H1 (cell line): ENCODE results near the gene CNIH3. TPM values are rescaled to one million over a fixed set of nuclear protein-coding genes. Genes with fewer than 3 reads are reported as not detected.

Experiments
- CBX8 ChIP-seq: fragments of 300-800, 300-1000 bp; sonication (generic); IDR thresholded peaks from 2 replicates; pipeline ENCODE4 v1.7.1; 2016; ENCODE audit warnings: low read depth, low read length, borderline replicate concordance
- CHD2 ChIP-seq: IDR thresholded peaks from 2 replicates; pipeline ENCODE4 v1.6.1; 2012; ENCODE audit warnings: low read length, improper control_type of control experiment
- EGR1 ChIP-seq: IDR thresholded peaks from 2 replicates; pipeline ENCODE4 v1.6.1; 2011; ENCODE audit warnings: low read depth, low read length, borderline replicate concordance
- EZH2 ChIP-seq: fragments of 200-600 bp; sonication (generic); IDR thresholded peaks from 2 replicates; pipeline ENCODE4 v1.7.1; 2012; ENCODE audit warnings: low read depth, mild to moderate bottlenecking, moderate library complexity, low read length, inconsistent platforms; ENCODE audit not compliant: severe bottlenecking
- FOSL1 ChIP-seq: IDR thresholded peaks from 2 replicates; pipeline ENCODE4 v1.6.1; 2011; ENCODE audit warnings: mild to moderate bottlenecking, low read depth, low read length, moderate library complexity; ENCODE audit not compliant: insufficient read depth
- SUZ12 ChIP-seq: fragments of 200-600 bp; sonication (generic); IDR thresholded peaks from 2 replicates; pipeline ENCODE4 v1.6.1; 2012; ENCODE audit warnings: mild to moderate bottlenecking, inconsistent platforms, low read length, moderate library complexity, mixed read lengths
- TEAD4 ChIP-seq: IDR thresholded peaks from 2 replicates; pipeline ENCODE4 v1.6.1; 2012; ENCODE audit warnings: low read depth, low read length, inconsistent platforms, mixed read lengths
- ZNF274 ChIP-seq: IDR thresholded peaks from 2 replicates; pipeline ENCODE4 v1.7.0; 2012; ENCODE audit warnings: low read length, borderline replicate concordance; ENCODE audit errors: extremely low read depth
- polyA plus RNA-seq, 7 experiments: library from polyadenylated mRNA; depleted of rRNA in 3 of 7; stranded (reverse) in 5 of 7; unstranded in 2 of 7; fragments of >200 nt in 5 of 7; fragments of 200-250 nt in 2 of 7; gene quantifications; 1 replicate in 5 of 7; 2 replicates in 1 of 7; 4 replicates in 1 of 7; pipeline versions ENCODE4 v1.2.1 to v1.2.3, GENCODE V29; 2011 to 2013; ENCODE audit warnings: missing spikeins in 2 of 7, mixed read lengths in 2 of 7
- total RNA-seq: library from RNA; stranded (reverse); fragmentation: NEBNext Ultra II Directional; extraction: Animal tissue kit (Norgen Biotek cat#: 25700); gene quantifications from 2 replicates; pipeline ENCODE4 v1.2.1, GENCODE V29; 2021
- TF ChIP-seq, protein P1 (sequence below): fragments of 300-600 bp; sonication (generic); IDR thresholded peaks from 2 replicates; pipeline ENCODE4 v1.7.1; 2012; ENCODE audit warnings: low read length, moderate library complexity, mild to moderate bottlenecking, inconsistent platforms; ENCODE audit not compliant: insufficient replicate concordance
- TF ChIP-seq, protein P2 (sequence below): IDR thresholded peaks from 2 replicates; pipeline ENCODE4 v1.6.1; 2011; ENCODE audit warnings: low read length, improper control_type of control experiment

Gene CNIH3
- total and polyA plus RNA-seq, 2 of the 8 experiments (the other 6 are each of a cell fraction or from before 2014, with no cell fraction given): 3.7 to 5.6 TPM

DNA sequence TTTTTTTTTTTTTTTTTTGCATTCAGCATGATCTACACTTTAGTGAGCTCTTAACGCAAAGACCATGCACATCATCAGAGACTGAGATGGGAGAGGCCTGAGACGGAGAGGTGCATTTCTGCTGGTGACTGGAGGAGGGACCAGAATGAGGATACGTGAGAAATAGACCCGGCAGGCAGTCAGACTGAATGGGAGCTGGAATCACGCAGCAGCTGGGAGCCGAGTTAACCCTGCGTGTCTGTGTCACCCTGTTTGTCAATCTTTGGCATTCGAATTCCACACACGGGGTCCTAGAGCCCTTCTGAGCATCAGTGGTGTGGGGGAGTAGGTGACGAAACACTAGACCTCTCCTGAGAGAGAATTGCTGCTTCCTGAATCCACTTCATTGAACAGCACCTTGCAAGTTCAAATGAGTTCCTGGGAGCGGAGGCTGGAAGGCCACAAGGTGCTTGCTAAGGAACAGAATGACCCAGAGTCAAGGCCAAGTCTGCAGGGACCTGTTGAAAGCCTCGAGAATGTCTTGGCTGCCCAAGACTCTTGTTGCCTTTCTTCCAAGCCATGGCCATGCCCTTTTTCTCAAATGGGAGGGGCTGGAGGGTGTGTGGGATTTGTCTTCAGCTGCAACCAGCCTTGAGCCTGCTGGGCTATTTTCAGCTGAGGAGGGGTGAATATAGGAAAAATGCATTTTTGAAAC, 123.3 kb downstream of the CNIH3 start (continued):
- TF ChIP-seq, protein P1, sequence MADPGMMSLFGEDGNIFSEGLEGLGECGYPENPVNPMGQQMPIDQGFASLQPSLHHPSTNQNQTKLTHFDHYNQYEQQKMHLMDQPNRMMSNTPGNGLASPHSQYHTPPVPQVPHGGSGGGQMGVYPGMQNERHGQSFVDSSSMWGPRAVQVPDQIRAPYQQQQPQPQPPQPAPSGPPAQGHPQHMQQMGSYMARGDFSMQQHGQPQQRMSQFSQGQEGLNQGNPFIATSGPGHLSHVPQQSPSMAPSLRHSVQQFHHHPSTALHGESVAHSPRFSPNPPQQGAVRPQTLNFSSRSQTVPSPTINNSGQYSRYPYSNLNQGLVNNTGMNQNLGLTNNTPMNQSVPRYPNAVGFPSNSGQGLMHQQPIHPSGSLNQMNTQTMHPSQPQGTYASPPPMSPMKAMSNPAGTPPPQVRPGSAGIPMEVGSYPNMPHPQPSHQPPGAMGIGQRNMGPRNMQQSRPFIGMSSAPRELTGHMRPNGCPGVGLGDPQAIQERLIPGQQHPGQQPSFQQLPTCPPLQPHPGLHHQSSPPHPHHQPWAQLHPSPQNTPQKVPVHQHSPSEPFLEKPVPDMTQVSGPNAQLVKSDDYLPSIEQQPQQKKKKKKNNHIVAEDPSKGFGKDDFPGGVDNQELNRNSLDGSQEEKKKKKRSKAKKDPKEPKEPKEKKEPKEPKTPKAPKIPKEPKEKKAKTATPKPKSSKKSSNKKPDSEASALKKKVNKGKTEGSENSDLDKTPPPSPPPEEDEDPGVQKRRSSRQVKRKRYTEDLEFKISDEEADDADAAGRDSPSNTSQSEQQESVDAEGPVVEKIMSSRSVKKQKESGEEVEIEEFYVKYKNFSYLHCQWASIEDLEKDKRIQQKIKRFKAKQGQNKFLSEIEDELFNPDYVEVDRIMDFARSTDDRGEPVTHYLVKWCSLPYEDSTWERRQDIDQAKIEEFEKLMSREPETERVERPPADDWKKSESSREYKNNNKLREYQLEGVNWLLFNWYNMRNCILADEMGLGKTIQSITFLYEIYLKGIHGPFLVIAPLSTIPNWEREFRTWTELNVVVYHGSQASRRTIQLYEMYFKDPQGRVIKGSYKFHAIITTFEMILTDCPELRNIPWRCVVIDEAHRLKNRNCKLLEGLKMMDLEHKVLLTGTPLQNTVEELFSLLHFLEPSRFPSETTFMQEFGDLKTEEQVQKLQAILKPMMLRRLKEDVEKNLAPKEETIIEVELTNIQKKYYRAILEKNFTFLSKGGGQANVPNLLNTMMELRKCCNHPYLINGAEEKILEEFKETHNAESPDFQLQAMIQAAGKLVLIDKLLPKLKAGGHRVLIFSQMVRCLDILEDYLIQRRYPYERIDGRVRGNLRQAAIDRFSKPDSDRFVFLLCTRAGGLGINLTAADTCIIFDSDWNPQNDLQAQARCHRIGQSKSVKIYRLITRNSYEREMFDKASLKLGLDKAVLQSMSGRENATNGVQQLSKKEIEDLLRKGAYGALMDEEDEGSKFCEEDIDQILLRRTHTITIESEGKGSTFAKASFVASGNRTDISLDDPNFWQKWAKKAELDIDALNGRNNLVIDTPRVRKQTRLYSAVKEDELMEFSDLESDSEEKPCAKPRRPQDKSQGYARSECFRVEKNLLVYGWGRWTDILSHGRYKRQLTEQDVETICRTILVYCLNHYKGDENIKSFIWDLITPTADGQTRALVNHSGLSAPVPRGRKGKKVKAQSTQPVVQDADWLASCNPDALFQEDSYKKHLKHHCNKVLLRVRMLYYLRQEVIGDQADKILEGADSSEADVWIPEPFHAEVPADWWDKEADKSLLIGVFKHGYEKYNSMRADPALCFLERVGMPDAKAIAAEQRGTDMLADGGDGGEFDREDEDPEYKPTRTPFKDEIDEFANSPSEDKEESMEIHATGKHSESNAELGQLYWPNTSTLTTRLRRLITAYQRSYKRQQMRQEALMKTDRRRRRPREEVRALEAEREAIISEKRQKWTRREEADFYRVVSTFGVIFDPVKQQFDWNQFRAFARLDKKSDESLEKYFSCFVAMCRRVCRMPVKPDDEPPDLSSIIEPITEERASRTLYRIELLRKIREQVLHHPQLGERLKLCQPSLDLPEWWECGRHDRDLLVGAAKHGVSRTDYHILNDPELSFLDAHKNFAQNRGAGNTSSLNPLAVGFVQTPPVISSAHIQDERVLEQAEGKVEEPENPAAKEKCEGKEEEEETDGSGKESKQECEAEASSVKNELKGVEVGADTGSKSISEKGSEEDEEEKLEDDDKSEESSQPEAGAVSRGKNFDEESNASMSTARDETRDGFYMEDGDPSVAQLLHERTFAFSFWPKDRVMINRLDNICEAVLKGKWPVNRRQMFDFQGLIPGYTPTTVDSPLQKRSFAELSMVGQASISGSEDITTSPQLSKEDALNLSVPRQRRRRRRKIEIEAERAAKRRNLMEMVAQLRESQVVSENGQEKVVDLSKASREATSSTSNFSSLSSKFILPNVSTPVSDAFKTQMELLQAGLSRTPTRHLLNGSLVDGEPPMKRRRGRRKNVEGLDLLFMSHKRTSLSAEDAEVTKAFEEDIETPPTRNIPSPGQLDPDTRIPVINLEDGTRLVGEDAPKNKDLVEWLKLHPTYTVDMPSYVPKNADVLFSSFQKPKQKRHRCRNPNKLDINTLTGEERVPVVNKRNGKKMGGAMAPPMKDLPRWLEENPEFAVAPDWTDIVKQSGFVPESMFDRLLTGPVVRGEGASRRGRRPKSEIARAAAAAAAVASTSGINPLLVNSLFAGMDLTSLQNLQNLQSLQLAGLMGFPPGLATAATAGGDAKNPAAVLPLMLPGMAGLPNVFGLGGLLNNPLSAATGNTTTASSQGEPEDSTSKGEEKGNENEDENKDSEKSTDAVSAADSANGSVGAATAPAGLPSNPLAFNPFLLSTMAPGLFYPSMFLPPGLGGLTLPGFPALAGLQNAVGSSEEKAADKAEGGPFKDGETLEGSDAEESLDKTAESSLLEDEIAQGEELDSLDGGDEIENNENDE: no peak
- TF ChIP-seq EZH2 (no peak), SUZ12 (no peak), EGR1 (no peak), CBX8 (no peak), FOSL1 (no peak), TEAD4 (no peak), ZNF274 (no peak), CHD2 (no peak)
- TF ChIP-seq, protein P2, sequence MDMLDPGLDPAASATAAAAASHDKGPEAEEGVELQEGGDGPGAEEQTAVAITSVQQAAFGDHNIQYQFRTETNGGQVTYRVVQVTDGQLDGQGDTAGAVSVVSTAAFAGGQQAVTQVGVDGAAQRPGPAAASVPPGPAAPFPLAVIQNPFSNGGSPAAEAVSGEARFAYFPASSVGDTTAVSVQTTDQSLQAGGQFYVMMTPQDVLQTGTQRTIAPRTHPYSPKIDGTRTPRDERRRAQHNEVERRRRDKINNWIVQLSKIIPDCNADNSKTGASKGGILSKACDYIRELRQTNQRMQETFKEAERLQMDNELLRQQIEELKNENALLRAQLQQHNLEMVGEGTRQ: no peak
